GM23248 (cell line): ENCODE data around the gene PLA2G2D.

Source experiments
- EZH2 ChIP-seq: fragments of 200-600 bp; sonication (generic); IDR thresholded peaks from 2 replicates; pipeline ENCODE4 v1.6.1; 2018; ENCODE audit warnings: antibody characterized with exemption, mild to moderate bottlenecking; ENCODE audit not compliant: insufficient read depth, poor library complexity, severe bottlenecking
- EZH2phosphoT487 ChIP-seq: fragments of 200-600 bp; sonication (generic); IDR thresholded peaks from 2 replicates; pipeline ENCODE4 v1.6.1; 2018; ENCODE audit warnings: antibody characterized with exemption, moderate library complexity, mild to moderate bottlenecking, low read depth; ENCODE audit not compliant: insufficient read depth

DNA sequence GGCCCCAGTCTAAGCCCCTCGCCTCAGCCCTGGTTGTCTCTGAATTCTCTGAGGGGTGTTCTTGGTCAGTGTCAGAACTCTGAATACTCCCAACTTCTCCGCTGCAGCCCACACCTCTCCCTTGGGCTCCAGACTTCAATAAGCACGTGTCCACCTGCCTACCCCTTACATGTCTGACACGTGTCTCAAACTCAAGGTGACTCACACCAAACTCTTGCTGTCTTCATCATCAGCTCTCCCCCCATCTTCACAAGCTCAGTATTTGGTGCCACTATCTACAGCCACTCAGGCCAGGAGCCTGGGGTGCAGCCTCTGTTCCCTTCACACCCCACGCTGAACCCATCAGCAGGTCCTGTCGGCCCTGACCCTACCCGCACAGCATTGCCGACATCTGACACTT, 47.8 kb upstream of the PLA2G2D start:
- TF ChIP-seq EZH2 (no peak), EZH2phosphoT487 (no peak)
